GM19372 (cell line): ENCODE measurements around the gene TTI1.

ENCODE experiments used
- ATAC-seq: cut with Tn5 transposase; IDR thresholded peaks from one replicate; pipeline ENCODE4 v1.9.1; 2021; ENCODE audit warnings: mild to moderate bottlenecking, low read depth, moderate library complexity; ENCODE audit not compliant: unreplicated experiment

Gene TTI1

DNA sequence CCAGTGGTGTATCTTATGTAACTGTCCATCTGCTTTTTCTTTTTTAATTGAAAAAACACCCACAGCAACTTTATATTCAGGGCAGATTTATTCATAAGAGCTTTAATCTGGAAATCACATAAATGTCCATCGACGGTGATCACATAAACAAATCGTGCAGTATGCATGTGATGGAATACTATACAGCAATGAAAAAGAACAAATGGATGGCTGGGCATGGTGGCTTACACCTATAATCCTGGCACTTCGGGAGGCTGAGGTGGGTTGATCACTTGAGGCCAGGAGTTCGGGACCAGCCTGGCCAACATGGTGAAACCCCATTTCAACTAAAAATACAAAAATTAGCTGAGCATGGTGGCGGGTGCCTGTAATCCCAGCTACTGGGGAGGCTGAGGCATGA is 91.3 kb downstream of the TTI1 start:
- ATAC-seq, result no peak

DNA sequence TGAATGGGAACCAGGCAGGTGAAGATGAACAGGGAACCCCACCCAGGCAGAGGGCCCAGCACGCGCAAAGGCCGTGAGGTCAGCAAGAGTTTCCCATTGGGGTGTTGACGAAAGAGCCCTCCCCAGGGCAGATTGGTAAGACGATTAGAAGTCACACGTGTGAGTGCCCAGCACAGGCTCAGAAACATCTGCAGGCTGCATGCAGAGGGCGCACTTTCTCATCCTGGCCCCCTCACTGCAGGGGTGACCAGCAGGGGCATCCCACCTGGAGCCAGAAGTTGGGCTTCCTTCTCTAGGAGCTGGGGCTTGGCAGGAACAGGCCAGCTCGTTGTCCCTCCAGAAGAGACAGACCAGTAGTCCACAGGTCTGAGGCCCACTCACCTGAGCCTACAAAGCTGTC is 91.9 kb downstream of the TTI1 start:
- no peak for ATAC-seq

DNA sequence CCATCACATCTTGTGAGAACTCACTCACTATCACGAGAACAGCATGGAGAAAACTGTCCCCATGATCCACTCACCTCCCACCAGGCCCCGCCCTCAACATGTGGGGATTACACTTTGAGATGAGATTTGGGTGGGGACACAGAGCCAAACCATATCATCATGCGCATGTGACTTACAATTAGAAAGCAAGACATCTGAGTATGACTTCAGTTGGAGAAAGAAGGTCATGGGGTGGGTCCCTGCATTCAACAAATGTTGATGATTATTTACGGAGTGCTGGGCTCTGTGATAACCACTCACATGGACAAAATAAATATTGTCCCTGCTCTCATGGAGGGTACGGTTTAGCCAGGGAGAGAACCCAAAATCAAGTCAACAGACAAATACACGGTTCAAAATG is 92.4 kb downstream of the TTI1 start:
- ATAC-seq, result no peak

DNA sequence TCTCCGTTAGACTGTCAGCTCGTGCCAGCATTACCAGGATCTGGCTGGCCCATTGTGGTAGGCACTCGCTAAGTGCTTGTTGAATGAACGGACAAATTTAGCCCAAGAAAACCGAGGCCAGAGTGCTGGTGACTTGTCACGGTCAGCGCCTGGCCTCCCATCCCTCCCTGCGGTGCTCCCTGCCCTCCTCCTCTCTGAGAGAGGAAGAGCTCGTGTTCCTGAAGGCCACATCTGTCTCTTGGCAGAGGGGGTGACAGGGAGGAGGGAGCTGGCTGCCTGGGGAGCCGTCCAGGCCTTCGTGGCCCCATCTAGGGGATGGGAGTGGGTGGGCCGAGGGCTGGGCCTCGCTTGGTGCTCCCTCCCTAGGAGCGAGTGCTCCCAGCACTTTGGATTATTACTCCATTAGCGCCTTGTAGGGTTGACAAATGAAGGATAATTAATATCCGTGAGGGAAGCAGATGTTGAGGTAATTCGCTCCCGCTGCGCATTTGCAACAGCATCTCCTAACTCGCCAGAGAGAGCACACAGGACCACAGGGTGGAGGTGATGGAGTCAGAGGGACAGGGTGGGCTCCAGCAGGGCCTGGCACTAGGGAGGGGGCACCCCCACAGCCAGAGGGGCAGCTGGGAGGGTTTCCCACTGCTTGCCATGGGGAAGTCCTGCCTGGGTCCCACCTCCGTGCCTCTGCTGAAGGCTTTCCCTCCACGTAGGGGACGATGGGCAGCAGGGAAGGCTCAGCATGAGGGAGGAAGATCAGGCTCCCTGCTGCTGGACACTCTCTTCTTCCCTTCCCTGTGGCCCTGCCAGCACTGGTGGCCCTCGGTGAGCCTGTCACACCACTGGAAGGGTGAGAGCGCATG is 93.3 kb downstream of the TTI1 start:
- ATAC-seq, result no peak

DNA sequence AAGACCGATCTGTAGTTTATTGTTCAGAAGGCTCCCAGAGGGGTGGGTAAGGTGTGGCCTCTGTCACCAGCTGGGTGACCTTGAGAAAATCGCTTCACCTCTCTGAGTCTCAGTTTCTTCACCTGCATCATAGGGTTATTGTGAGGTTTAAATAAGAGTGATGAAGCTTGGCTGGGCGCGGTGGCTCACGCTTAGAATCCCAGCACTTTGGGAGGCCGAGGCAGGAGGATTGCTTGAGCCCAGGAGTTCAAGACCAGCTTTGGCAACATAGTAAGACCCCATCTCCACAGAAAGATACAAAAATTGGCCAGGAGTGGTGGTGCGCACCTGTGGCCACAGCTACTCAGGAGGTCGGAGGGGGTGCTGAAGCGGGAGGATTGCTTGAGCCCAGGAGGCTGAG is 94.3 kb downstream of the TTI1 start:
- no peak for ATAC-seq

DNA sequence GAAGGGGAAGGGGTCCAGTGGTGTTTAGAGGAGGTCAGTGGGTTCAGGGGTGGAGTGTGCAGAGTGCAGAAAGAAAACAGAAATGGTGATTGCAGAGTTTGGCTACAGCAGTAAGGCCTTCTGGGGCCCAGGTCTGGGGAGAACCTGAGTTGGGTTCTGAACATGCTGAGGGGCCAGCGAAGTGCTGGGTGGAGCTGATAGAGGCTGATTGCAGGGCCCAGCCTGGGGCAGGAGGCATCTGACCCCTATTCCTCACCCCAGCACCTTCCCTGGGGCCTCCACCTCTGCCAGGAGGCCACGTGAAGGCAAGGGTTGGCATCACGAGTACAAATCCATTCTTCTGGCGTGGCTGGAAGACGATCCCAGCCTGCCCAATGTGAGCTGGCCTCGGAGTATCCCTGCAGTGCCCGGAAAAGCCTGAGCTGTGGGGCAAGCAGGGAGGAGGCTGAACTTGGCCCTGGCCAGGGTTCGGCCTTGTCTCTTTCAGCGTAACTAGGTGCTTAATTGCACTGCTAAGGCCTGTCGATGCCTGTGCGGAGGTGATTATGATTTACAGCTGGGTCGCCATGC is 95.0 kb downstream of the TTI1 start:
- no peak for ATAC-seq

DNA sequence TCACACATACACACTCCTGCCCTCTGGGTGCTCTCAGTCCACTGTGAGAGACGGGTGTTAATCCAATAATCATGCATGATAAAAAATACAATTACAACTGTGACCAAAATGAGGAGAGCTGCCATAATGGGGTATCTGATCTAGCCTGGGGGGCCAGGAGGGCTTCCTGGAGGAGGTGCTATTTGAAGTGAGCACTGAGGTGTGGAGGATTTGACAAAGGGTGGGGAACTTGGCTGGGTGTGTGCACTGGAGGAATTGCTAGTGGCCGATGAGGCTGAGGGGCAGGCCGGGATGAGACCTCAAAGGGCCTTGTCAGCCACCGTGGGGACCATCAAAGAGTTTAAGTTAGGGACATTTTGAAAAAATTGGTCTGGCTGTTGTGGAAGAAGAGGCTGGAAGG is 95.6 kb downstream of the TTI1 start:
- no peak for ATAC-seq

DNA sequence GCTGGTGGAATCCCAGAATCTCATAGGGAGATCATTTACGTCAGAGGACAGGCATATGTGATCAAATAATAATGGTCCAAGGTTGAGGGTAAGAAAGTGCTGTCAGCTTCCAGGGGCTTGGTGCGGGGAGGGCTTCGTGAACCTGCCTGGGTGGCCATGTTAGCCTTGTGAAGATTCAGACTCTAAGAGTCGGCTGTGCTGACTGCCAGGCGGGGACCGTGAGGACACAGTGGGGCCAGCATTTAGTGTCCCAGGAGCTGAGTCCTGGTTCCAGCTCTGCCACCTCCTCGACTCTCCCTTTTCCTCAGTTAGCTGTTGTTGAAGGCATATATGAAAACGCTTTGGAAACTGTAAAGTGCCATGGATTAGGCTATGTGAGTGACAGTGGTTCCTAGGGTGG is 96.8 kb downstream of the TTI1 start:
- ATAC-seq, result no peak

DNA sequence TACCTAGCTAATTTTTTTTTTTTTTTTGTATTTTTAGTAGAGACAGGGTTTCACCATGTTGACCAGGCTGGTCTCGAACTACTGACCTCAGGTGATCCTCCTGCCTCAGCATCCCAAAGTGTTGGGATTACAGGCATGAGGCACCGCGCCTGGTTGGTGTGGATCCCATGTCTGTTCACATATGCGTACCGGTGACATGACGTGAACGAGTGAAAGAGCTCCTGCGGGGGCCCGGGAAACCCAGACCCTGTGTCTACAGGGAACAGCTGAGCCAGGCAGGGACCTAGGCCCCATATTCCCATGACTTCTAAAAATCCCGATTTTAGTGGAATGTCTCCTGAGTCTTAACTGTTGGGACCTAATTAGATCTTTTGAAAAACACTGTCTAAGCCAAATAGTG is 97.2 kb downstream of the TTI1 start:
- ATAC-seq, result no peak

DNA sequence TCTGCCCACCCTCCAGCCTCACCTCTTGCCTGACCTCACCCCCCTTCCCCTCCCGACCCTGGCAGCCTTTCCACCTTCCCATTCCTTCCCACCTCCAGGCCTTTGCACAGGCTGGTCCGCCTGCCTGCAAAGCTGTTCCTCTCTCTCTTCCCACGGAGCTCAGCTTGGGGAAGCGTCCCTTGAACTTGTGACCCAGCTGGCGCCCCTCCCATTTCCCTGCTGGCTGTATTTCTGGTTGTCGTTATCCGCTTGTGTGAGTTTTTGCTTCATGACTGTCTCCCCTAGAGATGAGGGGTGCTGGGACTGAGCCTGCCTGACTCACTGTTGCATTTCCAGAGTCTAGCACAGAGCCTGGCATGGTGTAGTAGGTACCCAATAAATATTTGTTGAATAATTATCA is 97.8 kb downstream of the TTI1 start:
- no peak for ATAC-seq

DNA sequence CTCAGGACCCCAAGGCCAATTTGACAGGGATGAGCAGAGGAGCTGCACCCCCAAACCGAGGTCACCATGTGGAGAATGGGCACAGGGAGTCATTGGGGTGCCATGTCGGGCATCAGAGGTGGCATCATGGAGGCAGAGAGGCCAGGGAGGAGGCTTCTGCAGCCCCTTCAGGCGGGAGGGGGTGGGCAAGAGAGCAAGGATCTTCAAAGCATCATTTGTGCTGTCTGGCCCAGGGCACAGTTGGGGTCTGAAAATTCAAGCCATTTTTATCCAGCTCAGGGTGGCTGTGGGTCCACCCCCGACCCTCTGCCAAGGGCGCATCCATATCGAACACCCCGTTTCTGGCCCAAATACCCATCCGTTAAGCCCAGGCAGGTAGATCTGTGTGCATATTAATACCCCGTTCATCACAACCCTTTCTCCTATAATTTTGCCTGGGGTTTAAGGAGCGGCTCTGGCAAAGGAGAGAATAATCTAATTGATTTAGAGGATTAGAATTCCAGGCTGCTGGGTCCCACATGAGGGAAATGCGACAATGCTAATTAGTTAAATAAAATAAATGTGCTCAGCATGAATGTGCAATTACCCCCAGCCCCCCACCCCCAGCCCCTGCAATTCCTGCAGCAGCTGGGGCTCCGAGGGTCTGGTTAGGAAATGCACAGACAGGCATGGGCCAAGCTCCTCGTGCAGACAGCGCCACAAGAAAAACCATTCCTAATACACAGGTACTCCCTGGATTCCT is 98.5 kb downstream of the TTI1 start:
- ATAC-seq, result no peak

DNA sequence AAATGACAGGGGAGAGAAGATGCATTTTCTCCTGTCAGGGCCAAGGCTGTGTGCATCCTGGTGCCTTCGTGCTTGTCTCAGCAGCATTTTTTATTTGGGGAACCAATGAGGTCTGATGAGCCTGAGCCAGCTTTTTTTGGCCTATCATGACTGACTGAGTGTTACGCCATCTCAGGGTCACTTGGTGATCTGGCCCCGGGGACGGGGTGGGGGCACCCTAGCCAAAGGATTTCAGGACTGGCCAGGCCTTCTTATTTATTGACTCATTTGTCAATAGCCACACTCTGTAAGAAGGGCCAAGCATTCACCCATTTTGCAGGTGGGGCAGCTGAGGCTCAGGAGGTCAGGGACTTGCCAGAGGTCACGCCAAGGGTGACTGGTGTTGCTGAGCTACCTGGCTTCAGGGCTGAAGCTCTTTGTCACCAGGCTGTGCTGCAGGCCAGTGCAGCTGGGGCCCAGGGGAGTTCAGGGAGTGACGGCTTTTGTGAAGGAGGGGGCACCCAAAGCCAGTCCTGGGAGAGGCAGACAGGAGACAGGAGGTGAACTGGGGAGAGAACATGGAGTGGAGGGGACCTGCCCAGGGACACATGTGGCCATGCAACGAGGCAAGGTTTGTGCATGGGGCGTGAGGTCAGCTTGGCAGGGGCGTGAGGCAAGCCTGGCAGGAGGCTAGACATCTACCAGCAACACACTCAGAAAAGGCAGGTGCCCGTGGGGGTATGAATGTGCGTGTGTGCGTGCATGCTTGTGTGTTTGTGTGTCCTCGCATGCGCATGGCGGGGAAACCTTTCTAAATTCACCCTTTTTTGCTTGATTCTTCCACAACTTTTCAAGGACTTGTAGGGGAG is 99.2 kb downstream of the TTI1 start:
- ATAC-seq, result no peak
